ENCODE measurements around the gene RAD50.

- no peak for TF ChIP-seq CTCF (IDR thresholded peaks at IDR 0.05)
- TF ChIP-seq EZH2 (IDR thresholded peaks at IDR 0.05), result no peak
These were observed 51.3 kb downstream of the RAD50 start for GRCh38 chr5:132608107-132608506.
